Right atrium auricular region (tissue), 2 donors: Measurements from ENCODE around the gene NRP2. TPM values are rescaled to one million over a fixed set of nuclear protein-coding genes. Genes with fewer than 3 reads are reported as not detected.

ENCODE experiments used
- DNase-seq: peaks from one replicate; pipeline ENCODE4 v3.0.0-alpha.2; 2019; ENCODE audit warnings: low spot score
- H3K27ac ChIP-seq, 2 donors: fragments of 200-600 bp; sonication (generic); 1 replicate in 1 of 2; 2 replicates in 1 of 2; pipeline ENCODE4 v1.5.1; 2016 to 2019
- H3K27me3 ChIP-seq, 2 donors: fragments of 200-600 bp; sonication (generic); one replicate each; pipeline versions ENCODE4 v1.5.1 to v1.6.0; 2017 to 2019
- H3K36me3 ChIP-seq: fragments of 200-600 bp; sonication (generic); one replicate; pipeline ENCODE4 v1.5.1; 2016
- H3K4me1 ChIP-seq, 2 donors: fragments of 200-600 bp; sonication (generic); one replicate each; pipeline versions ENCODE4 v1.5.1 to v1.6.0; 2017 to 2019
- H3K4me3 ChIP-seq, 2 donors: fragments of 200-600 bp; sonication (generic); 1 replicate in 1 of 2; 2 replicates in 1 of 2; pipeline ENCODE4 v1.5.1; 2017 to 2019; ENCODE audit warnings: mild to moderate bottlenecking in 1 of 2, moderate library complexity in 1 of 2
- H3K9me3 ChIP-seq, 2 donors: fragments of 200-600 bp; sonication (generic); one replicate each; pipeline ENCODE4 v1.5.1; 2019
- CTCF ChIP-seq, 2 donors: fragments of 200-600 bp; sonication (generic); IDR thresholded peaks; one replicate each; pipeline ENCODE4 v1.5.1; 2019; ENCODE audit warnings: antibody characterized with exemption in 2 of 2
- total RNA-seq, 2 donors: library from RNA; depleted of rRNA; stranded (reverse); fragments of >200 nt; gene quantifications; one replicate each; pipeline ENCODE4 v1.1.0, GENCODE V29; 2016

NRP2 gene
- total RNA-seq, 2 donors from 2014 or later = 7.1 to 10.9 TPM

GRCh38 chr2:205727174-205727573 lies 44.9 kb downstream of the NRP2 start:
- Histone ChIP-seq H3K9me3 (no peaks in the 10 kb centered on the region), H3K4me1 (peaks cover 0 to 15% of the 10 kb centered on the region in 2 donors), H3K27me3 (no peaks in the 10 kb centered on the region), H3K36me3 (peaks cover 5% of the 10 kb centered on the region), H3K4me3 (no peak overlapping the region), H3K27ac (no peak overlapping the region)
- TF ChIP-seq CTCF (IDR thresholded peaks at IDR 0.05) = no peak
- no peak for DNase-seq

- H3K27me3 ChIP-seq = no peaks in the 10 kb centered on the region
- H3K27ac ChIP-seq = no peak overlapping the region
- H3K4me3 ChIP-seq = no peak overlapping the region
- no peak for TF ChIP-seq CTCF (IDR thresholded peaks at IDR 0.05)
- DNase-seq = no peak
- peaks cover 0 to 15% of the 10 kb centered on the region in 2 donors for H3K4me1 ChIP-seq
- no peaks in the 10 kb centered on the region for H3K9me3 ChIP-seq
- H3K36me3 ChIP-seq = peaks cover 5% of the 10 kb centered on the region
Measured at GRCh38 chr2:205728366-205728765, 46.1 kb downstream of the NRP2 start.

GRCh38 chr2:205730191-205730590 lies 47.9 kb downstream of the NRP2 start:
- no peak for TF ChIP-seq CTCF (IDR thresholded peaks at IDR 0.05)
- H3K27ac ChIP-seq = no peak overlapping the region
- peaks cover 5% of the 10 kb centered on the region for H3K36me3 ChIP-seq
- no peaks in the 10 kb centered on the region for H3K9me3 ChIP-seq
- DNase-seq = no peak
- no peak overlapping the region for H3K4me3 ChIP-seq
- no peaks in the 10 kb centered on the region for H3K27me3 ChIP-seq
- peaks cover 0 to 30% of the 10 kb centered on the region in 2 donors for H3K4me1 ChIP-seq

GRCh38 chr2:205730701-205731582 lies 48.6 kb downstream of the NRP2 start:
- DNase-seq = no peak
- peaks cover 4% of the 10 kb centered on the region for H3K36me3 ChIP-seq
- no peak overlapping the region for H3K4me3 ChIP-seq
- no peaks in the 10 kb centered on the region for H3K9me3 ChIP-seq
- H3K27ac ChIP-seq = no peak overlapping the region
- TF ChIP-seq CTCF (IDR thresholded peaks at IDR 0.05) = no peak
- no peaks in the 10 kb centered on the region for H3K27me3 ChIP-seq
- H3K4me1 ChIP-seq = peaks cover 0 to 30% of the 10 kb centered on the region in 2 donors

- Histone ChIP-seq H3K4me3 (no peak overlapping the region), H3K27me3 (no peaks in the 10 kb centered on the region), H3K27ac (no peak overlapping the region), H3K4me1 (peaks cover 0 to 30% of the 10 kb centered on the region in 2 donors), H3K36me3 (no peaks in the 10 kb centered on the region), H3K9me3 (no peaks in the 10 kb centered on the region)
- no peak for DNase-seq
- no peak for TF ChIP-seq CTCF (IDR thresholded peaks at IDR 0.05)
Measured at GRCh38 chr2:205731583-205731981, 49.3 kb downstream of the NRP2 start.
